Astrocyte of the spinal cord (primary cell): ENCODE measurements around the gene XXYLT1.
"Not testable (repeated sequence)": the region's sequence is repeated elsewhere in the genome, so short reads cannot be mapped to it uniquely, and the experiment has no call there.

ENCODE experiments used
- DNase-seq: peaks from one replicate; pipeline ENCODE4 v3.0.0; 2011; ENCODE audit warnings: low read depth, low spot score
- H3K4me3 ChIP-seq: 2 replicates; pipeline ENCODE4 v1.5.1; 2011; ENCODE audit warnings: low read depth, mild to moderate bottlenecking, low read length, moderate library complexity
- in situ Hi-C: cut with HindIII; loops from 2 replicates; pipeline ENCODE4 v1.10.0; 2017; ENCODE audit warnings: low sequenced_read_pairs
- TF ChIP-seq, protein P1 (sequence below): IDR thresholded peaks from 2 replicates; pipeline ENCODE4 v1.5.1; 2012; ENCODE audit warnings: low read depth, mild to moderate bottlenecking, low read length, inconsistent platforms

The XXYLT1 gene

GRCh38 chr3:195052939-195053338, 218.0 kb downstream of the XXYLT1 start:
- DNase-seq = no peak
- TF ChIP-seq, protein P1, sequence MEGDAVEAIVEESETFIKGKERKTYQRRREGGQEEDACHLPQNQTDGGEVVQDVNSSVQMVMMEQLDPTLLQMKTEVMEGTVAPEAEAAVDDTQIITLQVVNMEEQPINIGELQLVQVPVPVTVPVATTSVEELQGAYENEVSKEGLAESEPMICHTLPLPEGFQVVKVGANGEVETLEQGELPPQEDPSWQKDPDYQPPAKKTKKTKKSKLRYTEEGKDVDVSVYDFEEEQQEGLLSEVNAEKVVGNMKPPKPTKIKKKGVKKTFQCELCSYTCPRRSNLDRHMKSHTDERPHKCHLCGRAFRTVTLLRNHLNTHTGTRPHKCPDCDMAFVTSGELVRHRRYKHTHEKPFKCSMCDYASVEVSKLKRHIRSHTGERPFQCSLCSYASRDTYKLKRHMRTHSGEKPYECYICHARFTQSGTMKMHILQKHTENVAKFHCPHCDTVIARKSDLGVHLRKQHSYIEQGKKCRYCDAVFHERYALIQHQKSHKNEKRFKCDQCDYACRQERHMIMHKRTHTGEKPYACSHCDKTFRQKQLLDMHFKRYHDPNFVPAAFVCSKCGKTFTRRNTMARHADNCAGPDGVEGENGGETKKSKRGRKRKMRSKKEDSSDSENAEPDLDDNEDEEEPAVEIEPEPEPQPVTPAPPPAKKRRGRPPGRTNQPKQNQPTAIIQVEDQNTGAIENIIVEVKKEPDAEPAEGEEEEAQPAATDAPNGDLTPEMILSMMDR = no peak
- in situ Hi-C loops = no loop called here
- H3K4me3 ChIP-seq = no peak overlapping the region

DNA sequence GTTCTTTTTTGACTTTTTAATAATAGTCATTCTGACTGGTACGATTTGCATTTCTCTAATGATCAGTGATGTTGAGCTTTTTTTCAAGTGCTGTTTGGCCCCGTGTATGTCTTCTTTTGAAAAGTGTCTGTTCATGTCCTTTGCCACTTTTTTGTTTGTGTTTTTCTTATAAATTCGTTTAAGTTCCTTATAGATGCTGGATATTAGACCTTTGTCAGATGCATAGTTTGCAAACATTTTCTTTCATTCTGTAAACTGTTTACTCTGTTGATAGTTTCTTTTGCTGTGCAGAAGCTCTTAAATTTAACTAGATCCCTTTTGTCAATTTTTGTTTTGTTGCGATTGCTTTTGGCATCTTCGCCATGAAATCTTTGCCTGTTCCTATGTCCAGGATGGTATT, 220.7 kb downstream of the XXYLT1 start:
- DNase-seq, H3K4me3 ChIP-seq, in situ Hi-C loops: not testable (repeated sequence)

GRCh38 chr3:195048059-195048905, 222.7 kb downstream of the XXYLT1 start:
- in situ Hi-C loops = no loop called here
- TF ChIP-seq, protein P1 = no peak
- no peak overlapping the region for H3K4me3 ChIP-seq
- no peak for DNase-seq

- TF ChIP-seq, protein P1 = no peak
- DNase-seq = no peak
- in situ Hi-C loops = no loop called here
- H3K4me3 ChIP-seq = no peak overlapping the region
These were observed 223.4 kb downstream of the XXYLT1 start for GRCh38 chr3:195047536-195047935.

- TF ChIP-seq, protein P1 = no peak
- DNase-seq = no peak
- in situ Hi-C loops = no loop called here
- H3K4me3 ChIP-seq = no peak overlapping the region
These were observed 224.5 kb downstream of the XXYLT1 start for GRCh38 chr3:195046441-195046840.

DNA sequence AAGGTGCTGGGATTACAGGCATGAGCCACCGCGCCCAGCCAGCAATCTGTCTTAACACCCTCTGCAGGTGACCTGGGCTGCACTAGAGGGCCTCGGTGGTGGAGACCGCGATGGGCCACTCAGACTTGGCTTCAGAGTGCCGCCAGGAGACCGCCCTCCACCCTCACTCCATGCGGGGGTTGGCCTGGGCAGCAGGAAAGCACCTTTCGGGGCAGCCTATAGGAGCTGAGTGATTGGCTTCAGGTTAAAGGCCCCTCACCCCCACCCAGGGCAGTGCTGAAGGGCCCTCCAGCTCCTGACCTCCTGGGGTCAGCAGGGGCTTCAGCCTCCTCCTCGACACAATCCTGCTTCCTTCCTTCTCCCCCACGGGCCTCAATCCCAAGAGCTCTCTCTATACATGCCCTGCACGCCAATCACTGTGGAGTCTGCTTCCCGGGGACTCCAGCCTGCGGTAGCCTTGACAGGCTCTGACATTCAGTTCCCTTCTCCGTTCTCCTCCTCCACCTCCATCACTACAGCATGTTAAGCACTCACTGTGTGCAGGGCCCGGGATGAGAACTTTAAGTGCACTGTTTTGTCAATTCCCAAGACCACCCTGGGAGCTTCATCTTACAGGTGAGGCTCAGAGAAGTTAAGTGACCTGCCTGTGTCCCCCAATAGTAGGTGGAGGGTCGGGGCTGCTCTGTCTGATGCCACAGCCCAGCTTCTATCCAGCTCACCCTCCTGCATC, 225.3 kb downstream of the XXYLT1 start:
- no peak for DNase-seq
- no peak overlapping the region for H3K4me3 ChIP-seq
- TF ChIP-seq, protein P1 = no peak
- in situ Hi-C loops = no loop called here

- H3K4me3 ChIP-seq = no peak overlapping the region
- TF ChIP-seq, protein P1 = no peak
- DNase-seq = no peak
- in situ Hi-C loops = no loop called here
These were observed 226.5 kb downstream of the XXYLT1 start for GRCh38 chr3:195044411-195044810.
